Naive B cell (primary cell): Measurements from ENCODE around the gene PDGFB. TPM values are rescaled to one million over a fixed set of nuclear protein-coding genes. Genes with fewer than 3 reads are reported as not detected.
A peak's percentile ranks its signal among the peaks of the same experiment; 100 is the strongest.

Source experiments
- ATAC-seq, 2 donors: fragments of 150-1000 bp; cut with Tn5 transposase; 2 replicates each; pipeline ENCODE4 v1.10.0; 2021; ENCODE audit warnings: low read depth in 2 of 2, mild to moderate bottlenecking in 2 of 2, moderate library complexity in 2 of 2
- DNase-seq: peaks from one replicate; pipeline ENCODE4 v3.0.0; 2022
- H3K27ac Mint-ChIP-seq, 6 donors: one replicate each; pipeline ENCODE4 v1.8.0; 2020 to 2022; ENCODE audit warnings: mild to moderate bottlenecking in 6 of 6, mixed read lengths in 6 of 6, moderate library complexity in 5 of 6, inconsistent platforms in 2 of 6
- H3K27me3 Mint-ChIP-seq, 3 donors: one replicate each; pipeline ENCODE4 v1.8.0; 2021 to 2022; ENCODE audit warnings: mixed read lengths in 3 of 3, mild to moderate bottlenecking in 1 of 3
- H3K36me3 Mint-ChIP-seq, 2 donors: one replicate each; pipeline ENCODE4 v1.8.0; 2020 to 2022; ENCODE audit warnings: mixed read lengths in 2 of 2, inconsistent platforms in 1 of 2, mild to moderate bottlenecking in 1 of 2
- H3K4me1 Mint-ChIP-seq, 3 donors: one replicate each; pipeline ENCODE4 v1.8.0; 2020 to 2022; ENCODE audit warnings: mixed read lengths in 3 of 3, inconsistent platforms in 1 of 3, mild to moderate bottlenecking in 1 of 3, moderate library complexity in 1 of 3
- H3K4me3 Mint-ChIP-seq, 8 donors: one replicate each; pipeline ENCODE4 v1.8.0; 2020 to 2022; ENCODE audit warnings: mild to moderate bottlenecking in 8 of 8, mixed read lengths in 8 of 8, moderate library complexity in 8 of 8, inconsistent platforms in 2 of 8
- H3K9me3 Mint-ChIP-seq, 7 donors: one replicate each; pipeline ENCODE4 v1.8.0; 2020 to 2022; ENCODE audit warnings: mixed read lengths in 7 of 7, mild to moderate bottlenecking in 5 of 7, inconsistent platforms in 2 of 7, moderate library complexity in 1 of 7
- polyA plus RNA-seq, 6 donors: library from polyadenylated mRNA; unstranded; fragments of 300-500 nt; fragmentation: Illumina TruSeq; gene quantifications; one replicate each; pipeline ENCODE4 v1.2.3, GENCODE V29; 2021; ENCODE audit warnings: low read depth in 6 of 6

The PDGFB gene
- polyA plus RNA-seq, 6 donors from 2014 or later, result not detected

DNA sequence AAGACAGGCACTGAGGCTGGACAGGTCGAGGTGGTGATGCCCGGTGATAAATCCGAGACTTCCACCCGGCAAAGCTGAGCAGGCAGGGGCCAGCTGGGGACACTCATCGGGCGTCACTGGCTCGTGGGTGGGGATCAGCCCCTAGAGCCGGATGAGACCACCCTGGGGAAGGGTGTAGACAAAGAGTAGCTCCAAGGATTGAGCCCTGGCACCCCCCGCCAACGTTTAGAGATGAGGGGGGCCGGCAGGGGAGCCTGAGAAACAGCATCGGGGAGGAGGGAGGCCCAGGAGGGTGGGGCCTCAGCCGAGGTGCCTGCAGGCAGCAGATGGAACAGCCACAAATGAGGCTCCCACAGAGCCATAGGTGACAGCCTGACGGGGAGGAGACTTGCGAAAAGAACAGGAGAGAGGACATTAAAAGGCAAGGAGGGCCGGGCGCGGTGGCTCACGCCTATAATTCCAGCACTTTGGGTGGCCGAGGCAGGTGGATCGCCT, 64.9 kb downstream of the PDGFB start:
- Mint-ChIP-seq H3K4me3 (no peak overlapping the region), H3K9me3 (peaks cover 0 to 6% (median 3%) of the 10 kb centered on the region in 7 donors), H3K36me3 (peaks cover 0 to 8% of the 10 kb centered on the region in 2 donors), H3K27ac (peak overlapping the region in 3 of 6 donors; percentile 10 to 74 (median 52)), H3K27me3 (peaks cover 0 to 30% (median 21%) of the 10 kb centered on the region in 3 donors), H3K4me1 (peaks cover under 1 to 5% (median 5%) of the 10 kb centered on the region in 3 donors)
- ATAC-seq (no peak), DNase-seq (no peak)

- Mint-ChIP-seq H3K27ac (peak overlapping the region in 3 of 6 donors; percentile 10 to 74 (median 52)), H3K36me3 (peaks cover 0 to 8% of the 10 kb centered on the region in 2 donors), H3K4me1 (peaks cover 5 to 9% (median 9%) of the 10 kb centered on the region in 3 donors), H3K9me3 (peaks cover 0 to 6% (median 3%) of the 10 kb centered on the region in 7 donors), H3K27me3 (peaks cover 0 to 27% (median 21%) of the 10 kb centered on the region in 3 donors), H3K4me3 (no peak overlapping the region)
- no peak for ATAC-seq
- no peak for DNase-seq
Measured at GRCh38 chr22:39179401-39179827, 65.4 kb downstream of the PDGFB start.

DNA sequence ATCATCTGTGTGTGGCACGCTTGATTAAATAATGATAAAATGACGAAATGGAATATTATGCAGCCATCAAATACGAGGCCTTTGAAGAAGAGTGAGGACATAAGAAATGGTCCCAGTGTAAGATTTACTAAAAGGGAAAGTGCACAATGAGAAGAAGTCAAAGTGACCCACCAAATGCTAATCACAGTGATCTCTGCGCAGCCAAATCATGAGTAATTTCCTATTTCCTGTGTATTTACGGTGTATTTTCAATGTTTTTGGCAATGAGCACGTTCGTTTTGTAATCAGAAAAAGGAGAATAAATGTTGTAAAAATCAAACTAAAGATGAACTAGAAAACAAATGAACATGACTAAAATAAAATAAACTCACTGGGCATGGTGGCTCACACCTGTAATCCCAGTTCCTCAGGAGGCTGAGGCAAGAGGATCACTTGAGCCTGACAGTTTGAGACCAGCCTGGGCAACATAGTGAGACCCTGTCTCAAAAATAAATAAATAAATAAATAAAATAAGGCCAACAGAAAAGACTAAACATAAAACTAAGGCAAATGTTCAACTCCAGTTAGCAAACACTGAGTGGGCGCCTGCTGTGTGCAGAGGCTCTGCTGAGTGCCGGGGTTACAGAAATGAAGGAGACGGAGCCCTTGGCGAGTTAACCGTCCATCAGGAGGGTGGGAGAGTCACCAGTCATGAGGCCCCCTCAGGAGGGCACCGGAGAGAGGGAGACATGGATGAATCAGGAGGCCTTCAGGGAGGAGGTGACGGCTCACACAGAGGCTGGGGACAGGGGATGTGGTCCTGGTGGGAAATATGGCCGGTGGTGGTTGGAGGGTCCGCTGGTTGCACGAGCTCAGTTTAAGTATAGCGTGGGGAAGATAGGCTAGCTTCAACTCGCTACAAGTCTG, 66.3 kb downstream of the PDGFB start:
- ATAC-seq (no peak), DNase-seq (no peak)
- Mint-ChIP-seq H3K27ac (peak overlapping the region in 4 of 6 donors; percentile 31 to 52 (median 41)), H3K36me3 (peaks cover 0 to 8% of the 10 kb centered on the region in 2 donors), H3K9me3 (peaks cover 0 to 6% (median 3%) of the 10 kb centered on the region in 7 donors), H3K27me3 (peaks cover 0 to 21% (median 20%) of the 10 kb centered on the region in 3 donors), H3K4me1 (peaks cover 15 to 19% (median 17%) of the 10 kb centered on the region in 3 donors), H3K4me3 (no peak overlapping the region)

GRCh38 chr22:39177791-39178190, 67.0 kb downstream of the PDGFB start:
- ATAC-seq (no peak), DNase-seq (no peak)
- Mint-ChIP-seq H3K36me3 (peaks cover 0 to 8% of the 10 kb centered on the region in 2 donors), H3K4me3 (peak overlapping the region in 1 of 8 donors; percentile 40), H3K27me3 (peaks cover 0 to 19% (median 18%) of the 10 kb centered on the region in 3 donors), H3K27ac (peak overlapping the region in 4 of 6 donors; percentile 31 to 76 (median 42)), H3K4me1 (peaks cover 22 to 26% (median 23%) of the 10 kb centered on the region in 3 donors), H3K9me3 (peaks cover 0 to 6% (median 3%) of the 10 kb centered on the region in 7 donors)

DNA sequence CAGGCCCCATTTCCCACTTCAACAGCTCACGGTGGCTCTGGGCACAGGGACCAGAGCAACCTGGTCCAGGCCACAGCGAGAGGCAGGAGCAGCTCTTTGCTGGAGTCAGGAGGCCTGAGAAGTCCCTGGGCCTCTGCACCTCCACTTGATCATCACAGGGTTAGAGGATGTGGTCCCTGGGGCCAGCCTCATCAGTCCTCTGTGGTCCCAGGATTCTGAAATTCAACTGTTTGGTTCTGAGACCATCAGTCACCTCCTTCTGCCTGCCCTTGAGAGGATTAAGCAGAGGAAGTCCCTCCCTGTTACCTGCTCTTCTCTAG, 67.4 kb downstream of the PDGFB start:
- Mint-ChIP-seq H3K4me3 (peak overlapping the region in 1 of 8 donors; percentile 40), H3K36me3 (peaks cover 0 to 8% of the 10 kb centered on the region in 2 donors), H3K27me3 (peaks cover 0 to 15% (median 14%) of the 10 kb centered on the region in 3 donors), H3K27ac (peak overlapping the region in 1 of 6 donors; percentile 52), H3K4me1 (peaks cover 23 to 26% (median 23%) of the 10 kb centered on the region in 3 donors), H3K9me3 (peaks cover 0 to 6% (median 3%) of the 10 kb centered on the region in 7 donors)
- DNase-seq (no peak), ATAC-seq (no peak)

GRCh38 chr22:39176714-39177455, 67.9 kb downstream of the PDGFB start:
- peaks cover 0 to 8% of the 10 kb centered on the region in 2 donors for H3K36me3 Mint-ChIP-seq
- H3K27ac Mint-ChIP-seq, result peak overlapping the region in 2 of 6 donors; percentile 43 to 52
- ATAC-seq (no peak), DNase-seq (no peak)
- peaks cover 25 to 29% (median 25%) of the 10 kb centered on the region in 3 donors for H3K4me1 Mint-ChIP-seq
- H3K4me3 Mint-ChIP-seq, result no peak overlapping the region
- peaks cover 0 to 4% (median 0%) of the 10 kb centered on the region in 7 donors for H3K9me3 Mint-ChIP-seq
- H3K27me3 Mint-ChIP-seq, result peaks cover 0 to 10% (median 9%) of the 10 kb centered on the region in 3 donors

- Mint-ChIP-seq H3K9me3 (peaks cover 0 to 2% (median 0%) of the 10 kb centered on the region in 7 donors), H3K4me1 (peaks cover 31 to 36% (median 31%) of the 10 kb centered on the region in 3 donors), H3K27me3 (peaks cover 0 to 8% (median 5%) of the 10 kb centered on the region in 3 donors), H3K36me3 (peaks cover 0 to 8% of the 10 kb centered on the region in 2 donors), H3K27ac (peak overlapping the region in 2 of 6 donors; percentile 43 to 52), H3K4me3 (no peak overlapping the region)
- DNase-seq, result no peak
- ATAC-seq, result no peak
Measured at GRCh38 chr22:39176143-39176713, 68.6 kb downstream of the PDGFB start.

DNA sequence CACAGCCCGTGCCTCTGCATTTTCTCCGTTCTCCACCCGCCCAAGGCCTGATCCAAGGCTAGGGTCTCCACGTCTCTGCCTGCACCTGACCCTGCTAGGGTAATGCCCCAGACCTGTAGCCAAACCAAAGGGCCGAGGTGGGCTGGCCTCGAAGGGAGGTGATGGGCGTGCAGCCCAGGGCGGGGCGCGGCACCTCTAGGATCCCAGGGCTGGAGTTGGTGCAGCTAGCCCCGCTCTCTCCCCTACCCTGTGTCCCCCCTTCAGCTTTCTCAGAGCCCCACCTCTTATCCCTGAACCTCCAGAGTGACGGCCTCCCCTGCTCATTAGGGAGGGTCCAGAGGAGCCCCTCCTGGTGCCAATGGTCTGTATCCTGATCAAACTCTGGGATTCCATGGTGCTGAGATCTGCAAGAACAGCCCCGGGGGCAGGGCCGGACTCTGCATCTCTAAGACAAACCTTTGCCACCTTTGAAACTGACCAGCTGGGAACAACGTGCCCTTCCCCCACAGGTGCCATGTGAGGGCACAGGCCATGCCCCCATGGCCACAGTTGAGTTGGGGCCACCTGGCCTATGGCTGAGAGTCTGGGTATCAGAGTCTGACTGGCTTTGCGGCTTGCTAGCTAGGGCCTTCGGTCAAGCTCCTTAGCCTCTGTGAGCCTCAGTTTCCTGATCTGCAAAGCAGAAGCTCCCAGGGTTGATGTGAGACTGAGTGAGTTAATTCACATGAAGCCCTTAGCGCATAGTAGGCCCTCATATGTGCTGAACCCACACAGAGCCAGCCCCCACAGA, 69.2 kb downstream of the PDGFB start:
- H3K4me3 Mint-ChIP-seq, result peak overlapping the region in 4 of 8 donors; percentile 15 to 79 (median 43)

GRCh38 chr22:39174498-39175352, 70.1 kb downstream of the PDGFB start:
- Mint-ChIP-seq H3K36me3 (no peaks in the 10 kb centered on the region), H3K9me3 (peaks cover 0 to 1% (median 0%) of the 10 kb centered on the region in 7 donors), H3K4me1 (peaks cover 39 to 44% (median 40%) of the 10 kb centered on the region in 3 donors), H3K27me3 (peaks cover 0 to 7% (median 2%) of the 10 kb centered on the region in 3 donors), H3K27ac (peak overlapping the region; percentile 72 to 94 (median 92)), H3K4me3 (peak overlapping the region; percentile 44 to 79 (median 63))
- ATAC-seq (peak; percentile 52 to 56), DNase-seq (peak; percentile 63)

More for the DNA sequence above, 69.2 kb downstream of the PDGFB start:
- DNase-seq (no peak), ATAC-seq (no peak)
- Mint-ChIP-seq H3K9me3 (peaks cover 0 to 1% (median 0%) of the 10 kb centered on the region in 7 donors), H3K36me3 (peaks cover 0 to 1% of the 10 kb centered on the region in 2 donors), H3K4me1 (peaks cover 38 to 43% (median 38%) of the 10 kb centered on the region in 3 donors), H3K27ac (peak overlapping the region in 5 of 6 donors; percentile 38 to 94 (median 91)), H3K27me3 (peaks cover 0 to 8% (median 0%) of the 10 kb centered on the region in 3 donors)

GRCh38 chr22:39173787-39174497, 70.8 kb downstream of the PDGFB start:
- DNase-seq (no peak), ATAC-seq (no peak)
- no peaks in the 10 kb centered on the region for H3K36me3 Mint-ChIP-seq
- H3K27me3 Mint-ChIP-seq, result peaks cover 0 to 7% (median 0%) of the 10 kb centered on the region in 3 donors
- H3K4me3 Mint-ChIP-seq, result peak overlapping the region in 7 of 8 donors; percentile 44 to 79 (median 65)
- peak overlapping the region; percentile 63 to 94 (median 91) for H3K27ac Mint-ChIP-seq
- H3K4me1 Mint-ChIP-seq, result peaks cover 37 to 44% (median 40%) of the 10 kb centered on the region in 3 donors
- H3K9me3 Mint-ChIP-seq, result no peaks in the 10 kb centered on the region
